Suprapubic skin (tissue), 4 donors: Measurements from ENCODE around the gene PLEKHD1. TPM values are rescaled to one million over a fixed set of nuclear protein-coding genes. Genes with fewer than 3 reads are reported as not detected.
"Not testable (repeated sequence)": the region's sequence is repeated elsewhere in the genome, so short reads cannot be mapped to it uniquely, and the experiment has no call there.

Experiments
- DNase-seq, 2 donors: peaks; one replicate each; pipeline ENCODE4 v3.0.0-alpha.2; 2019; ENCODE audit warnings: low spot score in 2 of 2
- H3K27ac ChIP-seq: fragments of 200-600 bp; sonication (generic); one replicate; pipeline ENCODE4 v1.5.1; 2019
- H3K27me3 ChIP-seq: fragments of 200-600 bp; sonication (generic); one replicate; pipeline ENCODE4 v1.5.1; 2019
- H3K36me3 ChIP-seq: fragments of 200-600 bp; sonication (generic); one replicate; pipeline ENCODE4 v1.5.1; 2019
- H3K4me1 ChIP-seq: fragments of 200-600 bp; sonication (generic); one replicate; pipeline ENCODE4 v1.5.1; 2019
- H3K4me3 ChIP-seq: fragments of 200-600 bp; sonication (generic); one replicate; pipeline ENCODE4 v1.5.1; 2019; ENCODE audit warnings: mild to moderate bottlenecking
- H3K9me3 ChIP-seq: fragments of 200-600 bp; sonication (generic); one replicate; pipeline ENCODE4 v1.5.1; 2019
- CTCF ChIP-seq, 2 donors: fragments of 200-600 bp in 1 of 2; fragments of 450-650 bp in 1 of 2; sonication (generic) in 1 of 2; IDR thresholded peaks; one replicate each; pipeline ENCODE4 v1.5.1; 2016 to 2019; ENCODE audit warnings: antibody characterized with exemption in 2 of 2, mild to moderate bottlenecking in 1 of 2, moderate library complexity in 1 of 2
- EP300 ChIP-seq: sonication (generic); formaldehyde crosslinking; IDR thresholded peaks from one replicate; pipeline ENCODE4 v1.6.1; 2017; ENCODE audit warnings: antibody characterized with exemption
- POLR2A ChIP-seq, 2 donors: fragments of 450-650 bp; IDR thresholded peaks; one replicate each; pipeline ENCODE4 v1.6.1; 2017; ENCODE audit warnings: antibody characterized with exemption in 2 of 2, mild to moderate bottlenecking in 2 of 2, moderate library complexity in 2 of 2
- POLR2AphosphoS5 ChIP-seq, 3 donors: sonication (generic); formaldehyde crosslinking; IDR thresholded peaks; one replicate each; pipeline ENCODE4 v1.6.1; 2017; ENCODE audit warnings: antibody characterized with exemption in 3 of 3
- WGBS: methylation state at CpG from one replicate; pipeline ENCODE4 v1.1.5; 2018; 5-methylcytosine and 5-hydroxymethylcytosine counted together
- total RNA-seq, 4 donors: library from RNA; depleted of rRNA; stranded (reverse); fragments of >200 nt; gene quantifications; one replicate each; pipeline ENCODE4 v1.1.0, GENCODE V29; 2016

PLEKHD1 gene
- total RNA-seq, 4 donors from 2014 or later = 1.2 to 3.5 (median 2.3) TPM

GRCh38 chr14:69493038-69493437 lies 8.5 kb downstream of the PLEKHD1 start:
- Histone ChIP-seq H3K9me3 (no peaks in the 10 kb centered on the region), H3K36me3 (no peaks in the 10 kb centered on the region), H3K4me1 (no peaks in the 10 kb centered on the region), H3K4me3 (no peak overlapping the region), H3K27me3 (peaks cover 5% of the 10 kb centered on the region), H3K27ac (no peak overlapping the region)
- no peak for DNase-seq
- TF ChIP-seq EP300 (no peak), POLR2AphosphoS5 (IDR thresholded peaks at IDR 0.05) (no peak), POLR2A (IDR thresholded peaks at IDR 0.05) (no peak), CTCF (IDR thresholded peaks at IDR 0.05) (no peak)
- 78% methylated on average over 4 of the region's 4 CpGs for WGBS

GRCh38 chr14:69493791-69494190 lies 9.3 kb downstream of the PLEKHD1 start:
- no peaks in the 10 kb centered on the region for H3K27me3 ChIP-seq
- DNase-seq = no peak
- no peaks in the 10 kb centered on the region for H3K4me1 ChIP-seq
- no peak overlapping the region for H3K27ac ChIP-seq
- no peak for TF ChIP-seq POLR2AphosphoS5 (IDR thresholded peaks at IDR 0.05)
- no peak for TF ChIP-seq EP300
- TF ChIP-seq POLR2A (IDR thresholded peaks at IDR 0.05) = no peak
- TF ChIP-seq CTCF (IDR thresholded peaks at IDR 0.05) = no peak
- 57% methylated on average over 3 of the region's 3 CpGs for WGBS
- no peak overlapping the region for H3K4me3 ChIP-seq
- H3K9me3 ChIP-seq = no peaks in the 10 kb centered on the region
- no peaks in the 10 kb centered on the region for H3K36me3 ChIP-seq

- Histone ChIP-seq H3K4me1 (no peaks in the 10 kb centered on the region), H3K4me3 (no peak overlapping the region), H3K27ac (no peak overlapping the region), H3K9me3 (no peaks in the 10 kb centered on the region), H3K36me3 (no peaks in the 10 kb centered on the region), H3K27me3 (no peaks in the 10 kb centered on the region)
- no peak for DNase-seq
- WGBS = 87% methylated on average over 5 of the region's 5 CpGs
- TF ChIP-seq CTCF (IDR thresholded peaks at IDR 0.05) (no peak), POLR2AphosphoS5 (IDR thresholded peaks at IDR 0.05) (no peak), EP300 (no peak), POLR2A (IDR thresholded peaks at IDR 0.05) (no peak)
Measured at GRCh38 chr14:69495341-69495921, 10.9 kb downstream of the PLEKHD1 start.

- H3K4me3 ChIP-seq, H3K36me3 ChIP-seq, H3K27ac ChIP-seq, DNase-seq, H3K27me3 ChIP-seq, H3K9me3 ChIP-seq, H3K4me1 ChIP-seq: not testable (repeated sequence)
- 100% methylated on average over 4 of the region's 4 CpGs for WGBS
Measured at GRCh38 chr14:69497866-69498265, 13.3 kb downstream of the PLEKHD1 start.

- H3K27me3 ChIP-seq, H3K4me3 ChIP-seq, DNase-seq, H3K36me3 ChIP-seq, H3K27ac ChIP-seq, H3K9me3 ChIP-seq, H3K4me1 ChIP-seq: not testable (repeated sequence)
- WGBS = 98% methylated on average over 4 of the region's 4 CpGs
Measured at GRCh38 chr14:69498286-69498685, 13.8 kb downstream of the PLEKHD1 start.

- H3K4me1 ChIP-seq = peaks cover 3% of the 10 kb centered on the region
Measured at GRCh38 chr14:69499436-69499835, 14.9 kb downstream of the PLEKHD1 start.

More at GRCh38 chr14:69499436-69499835, 14.9 kb downstream of the PLEKHD1 start:
- H3K9me3 ChIP-seq = no peaks in the 10 kb centered on the region
- H3K27me3 ChIP-seq = no peaks in the 10 kb centered on the region
- WGBS = 92% methylated on average over 5 of the region's 5 CpGs
- no peak overlapping the region for H3K4me3 ChIP-seq
- H3K36me3 ChIP-seq = no peaks in the 10 kb centered on the region
- TF ChIP-seq EP300 (no peak), CTCF (IDR thresholded peaks at IDR 0.05) (no peak), POLR2AphosphoS5 (IDR thresholded peaks at IDR 0.05) (no peak), POLR2A (IDR thresholded peaks at IDR 0.05) (no peak)
- DNase-seq = no peak
- H3K27ac ChIP-seq = no peak overlapping the region
